ENCODE measurements around the gene CD2BP2. TPM values are rescaled to one million over a fixed set of nuclear protein-coding genes. Genes with fewer than 3 reads are reported as not detected.
A peak's percentile ranks its signal among the peaks of the same experiment; 100 is the strongest.

The CD2BP2 gene
- total and polyA plus RNA-seq, 7 experiments from 2014 or later: 18.7 to 77.0 (median 40.8) TPM

GRCh38 chr16:30380072-30380802 lies 25.1 kb upstream of the CD2BP2 start:
- Mint-ChIP-seq H3K27me3 (no peaks in the 10 kb centered on the region), H3K27ac (peak overlapping the region; percentile 98 to 100 (median 100)), H3K4me1 (peaks cover 36 to 71% (median 52%) of the 10 kb centered on the region in 7 donors), H3K9me3 (no peaks in the 10 kb centered on the region), H3K4me3 (peak overlapping the region; percentile 90 to 100 (median 97)), H3K36me3 (peaks cover 4 to 29% (median 5%) of the 10 kb centered on the region in 5 donors)
- ChIA-PET CTCF (no interaction called here), POLR2A (interaction anchor here (0.5 to 10.9 kb wide), 10 partner anchors 12 to 315 kb away, joined by 3 to 254 read pairs (median 6); partner anchors contain the start of genes ALDOA, DCTPP1, TBC1D10B and TBX6)
- Histone ChIP-seq H3K4me3 (ENCODE audit: low read length) (no peak overlapping the region), H3K27me3 (ENCODE audit: control insufficient read depth in 2 of 2, insufficient read depth in 2 of 2, low read length in 2 of 2) (no peaks in the 10 kb centered on the region), H3K4me1 (ENCODE audit: control insufficient read depth in 2 of 2, insufficient read depth in 2 of 2, low read length in 2 of 2) (peaks cover 60 to 67% of the 10 kb centered on the region in 2 donors), H3K27ac (ENCODE audit: low read depth, low read length) (peak overlapping the region; percentile 100), H3K9me3 (ENCODE audit: control insufficient read depth in 2 of 3, low read length in 3 of 3) (no peaks in the 10 kb centered on the region), H3K36me3 (ENCODE audit: control insufficient read depth in 2 of 3, insufficient read depth in 3 of 3, low read length in 3 of 3) (peaks cover 0 to 13% (median 3%) of the 10 kb centered on the region in 3 experiments)
- ATAC-seq: no peak
- DNase-seq: no peak
- intact Hi-C loops (cut with micrococcal nuclease): no loop called here

GRCh38 chr16:30379158-30379783 lies 24.2 kb upstream of the CD2BP2 start:
- Histone ChIP-seq H3K4me1 (ENCODE audit: control insufficient read depth in 2 of 2, insufficient read depth in 2 of 2, low read length in 2 of 2) (peaks cover 60 to 63% of the 10 kb centered on the region in 2 donors), H3K27ac (ENCODE audit: low read depth, low read length) (peak overlapping the region; percentile 100), H3K4me3 (ENCODE audit: low read length) (peak overlapping the region; percentile 88), H3K9me3 (ENCODE audit: control insufficient read depth in 2 of 3, low read length in 3 of 3) (no peaks in the 10 kb centered on the region), H3K27me3 (ENCODE audit: control insufficient read depth in 2 of 2, insufficient read depth in 2 of 2, low read length in 2 of 2) (no peaks in the 10 kb centered on the region), H3K36me3 (ENCODE audit: control insufficient read depth in 2 of 3, insufficient read depth in 3 of 3, low read length in 3 of 3) (peaks cover 0 to 13% (median 3%) of the 10 kb centered on the region in 3 experiments)
- H3K4me3 Mint-ChIP-seq: peak overlapping the region; percentile 90 to 100 (median 97)
- peaks cover 36 to 67% (median 52%) of the 10 kb centered on the region in 7 donors for H3K4me1 Mint-ChIP-seq
- CTCF ChIA-PET: no interaction called here
- H3K27ac Mint-ChIP-seq: peak overlapping the region; percentile 98 to 100 (median 100)
- no peak for DNase-seq
- intact Hi-C loops (cut with micrococcal nuclease): loop anchor here (2.0 to 10.0 kb wide), 7 partner anchors 24 to 546 kb away; partner anchors contain the start of genes YPEL3 (in 2 of the 2), CD2BP2 (in 1 of the 2), FBXL19 (in 1 of the 2) and PRR14 (in 1 of the 2)
- H3K36me3 Mint-ChIP-seq: peaks cover 4 to 29% (median 5%) of the 10 kb centered on the region in 5 donors
- H3K27me3 Mint-ChIP-seq: no peaks in the 10 kb centered on the region
- ATAC-seq: no peak
- no peaks in the 10 kb centered on the region for H3K9me3 Mint-ChIP-seq
- POLR2A ChIA-PET: interaction anchor here (0.7 to 10.9 kb wide), 11 partner anchors 11 to 1264 kb away, joined by 3 to 254 read pairs (median 5); partner anchors contain the start of genes ALDOA, DCTPP1, TBC1D10B and TBX6

GRCh38 chr16:30378236-30379157 lies 23.4 kb upstream of the CD2BP2 start:
- peak overlapping the region; percentile 90 to 100 (median 97) for H3K4me3 Mint-ChIP-seq
- intact Hi-C loops (cut with micrococcal nuclease): loop anchor here (1.0 to 10.0 kb wide), 16 partner anchors 8 to 546 kb away; partner anchors contain the start of genes CD2BP2 (in 2 of the 2), FBRS (in 2 of the 2), YPEL3 (in 2 of the 2) and ZNF48 (in 2 of the 2)
- H3K36me3 ChIP-seq (ENCODE audit: control insufficient read depth in 2 of 3, insufficient read depth in 3 of 3, low read length in 3 of 3): peaks cover 0 to 13% (median 3%) of the 10 kb centered on the region in 3 experiments
- ChIA-PET CTCF (interaction anchor here (0.6 to 1.0 kb wide), 2 partner anchors 18 to 43 kb away, joined by 5 to 6 read pairs; no protein-coding TSS in a partner anchor), POLR2A (interaction anchor here (0.8 to 10.9 kb wide), 14 partner anchors 10 to 406 kb away, joined by 3 to 254 read pairs (median 6); partner anchors contain the start of genes ALDOA, CD2BP2, CORO1A and DCTPP1)
- no peaks in the 10 kb centered on the region for H3K9me3 Mint-ChIP-seq
- no peaks in the 10 kb centered on the region for H3K27me3 ChIP-seq (ENCODE audit: control insufficient read depth in 2 of 2, insufficient read depth in 2 of 2, low read length in 2 of 2)
- H3K9me3 ChIP-seq (ENCODE audit: control insufficient read depth in 2 of 3, low read length in 3 of 3): no peaks in the 10 kb centered on the region
- H3K4me1 Mint-ChIP-seq: peaks cover 32 to 60% (median 48%) of the 10 kb centered on the region in 7 donors
- H3K4me1 ChIP-seq (ENCODE audit: control insufficient read depth in 2 of 2, insufficient read depth in 2 of 2, low read length in 2 of 2): peaks cover 54 to 56% of the 10 kb centered on the region in 2 donors
- ATAC-seq: peak; percentile 91
- peak overlapping the region; percentile 100 for H3K27ac ChIP-seq (ENCODE audit: low read depth, low read length)
- H3K4me3 ChIP-seq (ENCODE audit: low read length): peak overlapping the region; percentile 88
- peak overlapping the region; percentile 98 to 100 (median 100) for H3K27ac Mint-ChIP-seq
- peak; percentile 97 to 99 (median 99) for DNase-seq
- H3K27me3 Mint-ChIP-seq: no peaks in the 10 kb centered on the region
- H3K36me3 Mint-ChIP-seq: peaks cover 4 to 27% (median 5%) of the 10 kb centered on the region in 5 donors

GRCh38 chr16:30377812-30378235 lies 22.7 kb upstream of the CD2BP2 start:
- DNase-seq (peak; percentile 75 to 94 (median 90)), ATAC-seq (peak; percentile 67)
- Mint-ChIP-seq H3K9me3 (no peaks in the 10 kb centered on the region), H3K4me3 (peak overlapping the region; percentile 90 to 100 (median 97)), H3K27me3 (no peaks in the 10 kb centered on the region), H3K36me3 (peaks cover 4 to 27% (median 5%) of the 10 kb centered on the region in 5 donors), H3K4me1 (peaks cover 27 to 57% (median 42%) of the 10 kb centered on the region in 7 donors), H3K27ac (peak overlapping the region; percentile 98 to 100 (median 100))
- no peaks in the 10 kb centered on the region for H3K27me3 ChIP-seq (ENCODE audit: control insufficient read depth in 2 of 2, insufficient read depth in 2 of 2, low read length in 2 of 2)
- H3K9me3 ChIP-seq (ENCODE audit: control insufficient read depth in 2 of 3, low read length in 3 of 3): no peaks in the 10 kb centered on the region
- peak overlapping the region; percentile 85 for H3K4me3 ChIP-seq (ENCODE audit: low read length)
- peaks cover 0 to 13% (median 3%) of the 10 kb centered on the region in 3 experiments for H3K36me3 ChIP-seq (ENCODE audit: control insufficient read depth in 2 of 3, insufficient read depth in 3 of 3, low read length in 3 of 3)
- peaks cover 47 to 52% of the 10 kb centered on the region in 2 donors for H3K4me1 ChIP-seq (ENCODE audit: control insufficient read depth in 2 of 2, insufficient read depth in 2 of 2, low read length in 2 of 2)
- ChIA-PET CTCF (interaction anchor here (0.6 to 1.0 kb wide), 2 partner anchors 18 to 42 kb away, joined by 5 to 6 read pairs; no protein-coding TSS in a partner anchor), POLR2A (interaction anchor here (0.6 to 10.9 kb wide), 15 partner anchors 10 to 370 kb away, joined by 3 to 254 read pairs (median 5); partner anchors contain the start of genes ALDOA, CD2BP2, CORO1A and DCTPP1)
- peak overlapping the region; percentile 100 for H3K27ac ChIP-seq (ENCODE audit: low read depth, low read length)
- intact Hi-C loops (cut with micrococcal nuclease): loop anchor here (1.0 to 10.0 kb wide), 16 partner anchors 8 to 547 kb away; partner anchors contain the start of genes CD2BP2 (in 2 of the 2), FBRS (in 2 of the 2), YPEL3 (in 2 of the 2) and ZNF48 (in 2 of the 2)

GRCh38 chr16:30377050-30377811 lies 22.1 kb upstream of the CD2BP2 start:
- Histone ChIP-seq H3K4me1 (ENCODE audit: control insufficient read depth in 2 of 2, insufficient read depth in 2 of 2, low read length in 2 of 2) (peaks cover 43 to 52% of the 10 kb centered on the region in 2 donors), H3K27ac (ENCODE audit: low read depth, low read length) (peak overlapping the region; percentile 100), H3K27me3 (ENCODE audit: control insufficient read depth in 2 of 2, insufficient read depth in 2 of 2, low read length in 2 of 2) (no peaks in the 10 kb centered on the region), H3K36me3 (ENCODE audit: control insufficient read depth in 2 of 3, insufficient read depth in 3 of 3, low read length in 3 of 3) (peaks cover 0 to 13% (median 3%) of the 10 kb centered on the region in 3 experiments), H3K9me3 (ENCODE audit: control insufficient read depth in 2 of 3, low read length in 3 of 3) (no peaks in the 10 kb centered on the region), H3K4me3 (ENCODE audit: low read length) (peak overlapping the region; percentile 85)
- Mint-ChIP-seq H3K9me3 (no peaks in the 10 kb centered on the region), H3K27me3 (no peaks in the 10 kb centered on the region), H3K4me3 (peak overlapping the region; percentile 90 to 100 (median 97)), H3K27ac (peak overlapping the region; percentile 98 to 100 (median 100)), H3K36me3 (peaks cover 4 to 23% (median 5%) of the 10 kb centered on the region in 5 donors), H3K4me1 (peaks cover 25 to 54% (median 39%) of the 10 kb centered on the region in 7 donors)
- ATAC-seq (no peak), DNase-seq (no peak)
- ChIA-PET POLR2A (interaction anchor here (0.6 to 10.9 kb wide), 17 partner anchors 9 to 371 kb away, joined by 3 to 254 read pairs (median 5); partner anchors contain the start of genes ALDOA, CD2BP2, CORO1A and DCTPP1), CTCF (interaction anchor here (1.0 to 2.0 kb wide), 2 partner anchors 33 to 41 kb away, joined by 5 to 6 read pairs; no protein-coding TSS in a partner anchor)
- intact Hi-C loops (cut with micrococcal nuclease): loop anchor here in 1 of 2 donors (5.0 to 10.0 kb wide), 3 partner anchors 180 to 548 kb away; partner anchors contain the start of genes FBXL19, TBX6, YPEL3 and ZNF764

Data from naive thymus-derived CD4-positive, alpha-beta T cell (primary cell).